ENCODE results near the gene TP53RK.

TP53RK gene

GRCh38 chr20:46689082-46689753 lies at the start of gene TP53RK:
Gene TP53RK, minus strand, starts transcription at chr20:46689444. Its CDS starts 30 bp downstream, at chr20:46689414.
- DNase-seq, result peak; percentile 100

GRCh38 chr20:46735436-46735835 lies 46.2 kb upstream of the TP53RK start:
- no peak for DNase-seq

GRCh38 chr20:46731770-46732169 lies 42.5 kb upstream of the TP53RK start:
- DNase-seq, result no peak

GRCh38 chr20:46725186-46726165 lies 36.2 kb upstream of the TP53RK start:
- DNase-seq, result no peak

- DNase-seq, result no peak
Measured at GRCh38 chr20:46724343-46724959, 35.2 kb upstream of the TP53RK start.

- no peak for DNase-seq
Measured at GRCh38 chr20:46723039-46723438, 33.8 kb upstream of the TP53RK start.

- no peak for DNase-seq
Measured at GRCh38 chr20:46722450-46722849, 33.2 kb upstream of the TP53RK start.

GRCh38 chr20:46721476-46721875 lies 32.2 kb upstream of the TP53RK start:
- peak; percentile 44 for DNase-seq

GRCh38 chr20:46720776-46721425 lies 31.7 kb upstream of the TP53RK start:
- peak; percentile 25 for DNase-seq

- no peak for DNase-seq
Measured at GRCh38 chr20:46720019-46720418, 30.8 kb upstream of the TP53RK start.

- DNase-seq, result no peak
Measured at GRCh38 chr20:46717818-46718541, 28.7 kb upstream of the TP53RK start.

GRCh38 chr20:46715292-46715756 lies 26.1 kb upstream of the TP53RK start:
- DNase-seq, result no peak

- DNase-seq, result no peak
Measured at GRCh38 chr20:46713957-46714834, 25.0 kb upstream of the TP53RK start.

GRCh38 chr20:46712056-46712636 lies 22.9 kb upstream of the TP53RK start:
- DNase-seq, result no peak

- DNase-seq, result no peak
Measured at GRCh38 chr20:46710153-46710913, 21.1 kb upstream of the TP53RK start.

- DNase-seq, result peak; percentile 70
Measured at GRCh38 chr20:46709459-46710152, 20.4 kb upstream of the TP53RK start, which contains the start of gene SLC2A10. Gene SLC2A10, plus strand, starts transcription at chr20:46709649. Its CDS starts 88 bp downstream, at chr20:46709737.

- DNase-seq, result no peak
Measured at GRCh38 chr20:46709055-46709458, 19.8 kb upstream of the TP53RK start.

- peak; percentile 36 for DNase-seq
Measured at GRCh38 chr20:46708172-46708860, 19.1 kb upstream of the TP53RK start.

Measured in OCI-M1 (cell line).